Pons (tissue), 1 donor: ENCODE data around the gene SGMS1.
"Not testable (repeated sequence)": the region's sequence is repeated elsewhere in the genome, so short reads cannot be mapped to it uniquely, and the experiment has no call there.

Experiments used
- DNase-seq: peaks from one replicate; pipeline ENCODE4 v3.0.0-alpha.2; 2016; ENCODE audit warnings: low spot score

Gene SGMS1

GRCh38 chr10:50469288-50469687, 154.5 kb downstream of the SGMS1 start:
- no peak for DNase-seq

- no peak for DNase-seq
Measured at GRCh38 chr10:50467209-50467608, 156.5 kb downstream of the SGMS1 start.

- peak; percentile 64 for DNase-seq
Measured at GRCh38 chr10:50464004-50464409, 159.7 kb downstream of the SGMS1 start.

- no peak for DNase-seq
Measured at GRCh38 chr10:50461834-50462233, 161.9 kb downstream of the SGMS1 start.

- DNase-seq = no peak
Measured at GRCh38 chr10:50461123-50461522, 162.6 kb downstream of the SGMS1 start.

GRCh38 chr10:50456719-50457118, 167.0 kb downstream of the SGMS1 start:
- no peak for DNase-seq

GRCh38 chr10:50453940-50454339, 169.8 kb downstream of the SGMS1 start:
- no peak for DNase-seq

- no peak for DNase-seq
Measured at GRCh38 chr10:50452603-50453002, 171.2 kb downstream of the SGMS1 start.

GRCh38 chr10:50447691-50448090, 176.1 kb downstream of the SGMS1 start:
- no peak for DNase-seq

GRCh38 chr10:50445777-50446176, 178.0 kb downstream of the SGMS1 start:
- not testable (repeated sequence) for DNase-seq

GRCh38 chr10:50440489-50440888, 183.3 kb downstream of the SGMS1 start:
- no peak for DNase-seq

GRCh38 chr10:50439806-50440205, 183.9 kb downstream of the SGMS1 start:
- no peak for DNase-seq

- no peak for DNase-seq
Measured at GRCh38 chr10:50439187-50439586, 184.6 kb downstream of the SGMS1 start.

GRCh38 chr10:50438049-50438936, 185.5 kb downstream of the SGMS1 start:
- DNase-seq = no peak

GRCh38 chr10:50437248-50437647, 186.5 kb downstream of the SGMS1 start:
- DNase-seq = no peak

- no peak for DNase-seq
Measured at GRCh38 chr10:50436805-50437204, 187.0 kb downstream of the SGMS1 start.

GRCh38 chr10:50432211-50433009, 191.3 kb downstream of the SGMS1 start:
- DNase-seq = no peak

GRCh38 chr10:50431791-50432190, 192.0 kb downstream of the SGMS1 start:
- DNase-seq = no peak

- DNase-seq = peak; percentile 82
Measured at GRCh38 chr10:50431133-50431532, 192.6 kb downstream of the SGMS1 start.

- no peak for DNase-seq
Measured at GRCh38 chr10:50426485-50426884, 197.3 kb downstream of the SGMS1 start.

GRCh38 chr10:50425215-50425614, 198.5 kb downstream of the SGMS1 start:
- DNase-seq = not testable (repeated sequence)

GRCh38 chr10:50423448-50423847, 200.3 kb downstream of the SGMS1 start:
- DNase-seq = no peak

- DNase-seq = peak; percentile 90
Measured at GRCh38 chr10:50422259-50422658, 201.5 kb downstream of the SGMS1 start.
